ENCODE data around the gene ZBTB4. TPM values are rescaled to one million over a fixed set of nuclear protein-coding genes. Genes with fewer than 3 reads are reported as not detected.

The ZBTB4 gene
- total and polyA plus RNA-seq, 9 of the 15 experiments (the other 6 are each of a cell fraction or from before 2014, with no cell fraction given), result 0.92 to 6.9 (median 3.3) TPM

DNA sequence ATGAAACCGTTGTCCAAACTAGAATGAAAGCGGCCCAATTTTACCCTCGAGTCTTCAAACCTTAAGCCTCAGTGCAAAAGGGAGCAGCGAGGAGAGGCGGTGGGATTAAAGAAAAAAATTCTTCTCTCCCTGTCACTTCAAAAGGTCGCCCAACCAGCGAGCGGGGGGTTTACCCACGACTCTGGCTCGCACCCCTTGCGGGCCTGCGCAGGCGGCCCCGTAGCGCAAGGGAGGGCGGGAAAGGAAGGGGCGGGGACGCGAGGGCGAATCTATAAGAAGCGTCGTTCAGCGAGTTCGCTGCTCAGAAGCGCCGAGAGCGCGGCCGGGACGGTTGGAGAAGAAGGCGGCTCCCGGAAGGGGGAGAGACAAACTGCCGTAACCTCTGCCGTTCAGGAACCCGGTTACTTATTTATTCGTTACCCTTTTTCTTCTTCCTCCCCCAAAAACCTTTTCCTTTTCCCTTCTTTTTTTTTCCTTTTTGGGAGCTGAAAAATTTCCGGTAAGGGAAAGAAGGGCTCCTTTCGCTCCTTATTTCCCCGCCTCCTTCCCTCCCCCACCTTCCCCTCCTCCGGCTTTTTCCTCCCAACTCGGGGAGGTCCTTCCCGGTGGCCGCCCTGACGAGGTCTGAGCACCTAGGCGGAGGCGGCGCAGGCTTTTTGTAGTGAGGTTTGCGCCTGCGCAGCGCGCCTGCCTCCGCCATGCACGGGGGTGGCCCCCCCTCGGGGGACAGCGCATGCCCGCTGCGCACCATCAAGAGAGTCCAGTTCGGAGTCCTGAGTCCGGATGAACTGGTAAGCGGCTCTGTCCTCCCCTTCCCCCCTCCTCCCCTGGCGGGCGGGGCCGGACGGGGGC is 4.9 kb upstream of the ZBTB4 start, which contains the start of gene POLR2A (continued):
- TF ChIP-seq, protein P1, sequence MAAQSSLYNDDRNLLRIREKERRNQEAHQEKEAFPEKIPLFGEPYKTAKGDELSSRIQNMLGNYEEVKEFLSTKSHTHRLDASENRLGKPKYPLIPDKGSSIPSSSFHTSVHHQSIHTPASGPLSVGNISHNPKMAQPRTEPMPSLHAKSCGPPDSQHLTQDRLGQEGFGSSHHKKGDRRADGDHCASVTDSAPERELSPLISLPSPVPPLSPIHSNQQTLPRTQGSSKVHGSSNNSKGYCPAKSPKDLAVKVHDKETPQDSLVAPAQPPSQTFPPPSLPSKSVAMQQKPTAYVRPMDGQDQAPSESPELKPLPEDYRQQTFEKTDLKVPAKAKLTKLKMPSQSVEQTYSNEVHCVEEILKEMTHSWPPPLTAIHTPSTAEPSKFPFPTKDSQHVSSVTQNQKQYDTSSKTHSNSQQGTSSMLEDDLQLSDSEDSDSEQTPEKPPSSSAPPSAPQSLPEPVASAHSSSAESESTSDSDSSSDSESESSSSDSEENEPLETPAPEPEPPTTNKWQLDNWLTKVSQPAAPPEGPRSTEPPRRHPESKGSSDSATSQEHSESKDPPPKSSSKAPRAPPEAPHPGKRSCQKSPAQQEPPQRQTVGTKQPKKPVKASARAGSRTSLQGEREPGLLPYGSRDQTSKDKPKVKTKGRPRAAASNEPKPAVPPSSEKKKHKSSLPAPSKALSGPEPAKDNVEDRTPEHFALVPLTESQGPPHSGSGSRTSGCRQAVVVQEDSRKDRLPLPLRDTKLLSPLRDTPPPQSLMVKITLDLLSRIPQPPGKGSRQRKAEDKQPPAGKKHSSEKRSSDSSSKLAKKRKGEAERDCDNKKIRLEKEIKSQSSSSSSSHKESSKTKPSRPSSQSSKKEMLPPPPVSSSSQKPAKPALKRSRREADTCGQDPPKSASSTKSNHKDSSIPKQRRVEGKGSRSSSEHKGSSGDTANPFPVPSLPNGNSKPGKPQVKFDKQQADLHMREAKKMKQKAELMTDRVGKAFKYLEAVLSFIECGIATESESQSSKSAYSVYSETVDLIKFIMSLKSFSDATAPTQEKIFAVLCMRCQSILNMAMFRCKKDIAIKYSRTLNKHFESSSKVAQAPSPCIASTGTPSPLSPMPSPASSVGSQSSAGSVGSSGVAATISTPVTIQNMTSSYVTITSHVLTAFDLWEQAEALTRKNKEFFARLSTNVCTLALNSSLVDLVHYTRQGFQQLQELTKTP (IDR thresholded peaks at IDR 0.05; ENCODE audit: low read depth in 1 of 2, partially characterized antibody in 2 of 2), result peak; percentile 70 to 88
- TF ChIP-seq SRSF3 (IDR thresholded peaks at IDR 0.05; ENCODE audit: insufficient read depth, low read length) (no peak), ZNF589 (CRISPR knock-in tag; IDR thresholded peaks at IDR 0.05; ENCODE audit: low read depth) (peak; percentile 85), HDAC1 (IDR thresholded peaks at IDR 0.05) (no peak), SIN3B (IDR thresholded peaks at IDR 0.05; ENCODE audit: low read depth) (no peak), POLR2G (IDR thresholded peaks at IDR 0.05; ENCODE audit: low read depth, low read length) (peak; percentile 98), ZNF212 (CRISPR knock-in tag; IDR thresholded peaks at IDR 0.05) (no peak), GABPB1 (CRISPR knock-in tag; IDR thresholded peaks at IDR 0.05) (peak; percentile 54; the same call in 1 of the 2 replicates), MYNN (IDR thresholded peaks at IDR 0.05) (peak; percentile 40), MYNN (CRISPR knock-in tag; IDR thresholded peaks at IDR 0.05) (no peak), CHD4 (IDR thresholded peaks at IDR 0.05; ENCODE audit: insufficient read depth, insufficient replicate concordance, low read depth, low read length, poor library complexity, severe bottlenecking) (no peak), FOXA3 (CRISPR knock-in tag; conservative IDR thresholded peaks at IDR 0.05 in 1 of 2, IDR thresholded peaks at IDR 0.05 in 1 of 2) (no peak; a peak in 1 of 4 replicates), FOXP1 (CRISPR knock-in tag; IDR thresholded peaks at IDR 0.05) (peak; percentile 66; the same call in 1 of the 2 replicates), LCOR (CRISPR knock-in tag; IDR thresholded peaks at IDR 0.05) (peak; percentile 42; the same call in 1 of the 2 replicates), SIRT6 (IDR thresholded peaks at IDR 0.05; ENCODE audit: low read depth, low read length) (no peak), ZNF436 (CRISPR knock-in tag; IDR thresholded peaks at IDR 0.05) (peak; percentile 72; the same call in 1 of the 2 replicates), ZNF232 (CRISPR knock-in tag; IDR thresholded peaks at IDR 0.05) (no peak), SMARCB1 (IDR thresholded peaks at IDR 0.05; ENCODE audit: insufficient read length, low read depth) (no peak)
- TF ChIP-seq, protein P2, sequence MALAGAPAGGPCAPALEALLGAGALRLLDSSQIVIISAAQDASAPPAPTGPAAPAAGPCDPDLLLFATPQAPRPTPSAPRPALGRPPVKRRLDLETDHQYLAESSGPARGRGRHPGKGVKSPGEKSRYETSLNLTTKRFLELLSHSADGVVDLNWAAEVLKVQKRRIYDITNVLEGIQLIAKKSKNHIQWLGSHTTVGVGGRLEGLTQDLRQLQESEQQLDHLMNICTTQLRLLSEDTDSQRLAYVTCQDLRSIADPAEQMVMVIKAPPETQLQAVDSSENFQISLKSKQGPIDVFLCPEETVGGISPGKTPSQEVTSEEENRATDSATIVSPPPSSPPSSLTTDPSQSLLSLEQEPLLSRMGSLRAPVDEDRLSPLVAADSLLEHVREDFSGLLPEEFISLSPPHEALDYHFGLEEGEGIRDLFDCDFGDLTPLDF (CRISPR knock-in tag; IDR thresholded peaks at IDR 0.05), result peak; percentile 90
- TF ChIP-seq, protein P3, sequence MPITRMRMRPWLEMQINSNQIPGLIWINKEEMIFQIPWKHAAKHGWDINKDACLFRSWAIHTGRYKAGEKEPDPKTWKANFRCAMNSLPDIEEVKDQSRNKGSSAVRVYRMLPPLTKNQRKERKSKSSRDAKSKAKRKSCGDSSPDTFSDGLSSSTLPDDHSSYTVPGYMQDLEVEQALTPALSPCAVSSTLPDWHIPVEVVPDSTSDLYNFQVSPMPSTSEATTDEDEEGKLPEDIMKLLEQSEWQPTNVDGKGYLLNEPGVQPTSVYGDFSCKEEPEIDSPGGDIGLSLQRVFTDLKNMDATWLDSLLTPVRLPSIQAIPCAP (CRISPR knock-in tag; IDR thresholded peaks at IDR 0.05; ENCODE audit: borderline replicate concordance), result peak; percentile 40; the same call in 1 of the 2 replicates
